PFSK-1 (cell line): Measurements from ENCODE around the gene VARS2.

Experiments
- POLR2AphosphoS5 ChIP-seq: IDR thresholded peaks from 2 replicates; pipeline ENCODE4 v1.6.1; 2012; ENCODE audit warnings: low read depth, mild to moderate bottlenecking, control low read depth, low read length, moderate library complexity
- SIN3A ChIP-seq: IDR thresholded peaks from 2 replicates; pipeline ENCODE4 v1.6.1; 2012; ENCODE audit warnings: mild to moderate bottlenecking, low read length, moderate library complexity, borderline replicate concordance; ENCODE audit not compliant: insufficient read depth
- TF ChIP-seq, protein P1 (sequence below), 2 experiments: IDR thresholded peaks; 2 replicates each; pipeline versions ENCODE4 v1.6.1 to v1.8.0; 2011 to 2012; ENCODE audit warnings: low read depth in 2 of 2, low read length in 2 of 2, control low read depth in 1 of 2, inconsistent platforms in 1 of 2, mild to moderate bottlenecking in 1 of 2, moderate library complexity in 1 of 2; ENCODE audit not compliant: insufficient read depth in 1 of 2

DNA sequence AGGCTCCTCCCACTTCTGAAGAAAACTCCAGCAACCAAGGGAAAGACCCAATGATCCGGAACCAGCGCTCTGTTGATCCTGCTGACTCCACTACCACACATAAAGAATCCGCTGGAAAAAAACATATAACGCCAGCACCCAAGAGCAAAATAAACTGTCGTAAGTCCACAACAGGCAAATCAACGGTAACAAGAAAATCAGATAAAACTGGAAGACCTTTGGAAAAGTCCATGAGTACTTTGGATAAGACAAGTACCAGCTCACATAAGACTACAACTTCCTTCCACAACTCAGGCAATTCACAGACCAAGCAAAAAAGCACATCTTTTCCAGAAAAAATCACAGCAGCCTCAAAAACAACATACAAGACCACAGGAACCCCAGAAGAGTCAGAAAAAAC is 34.8 kb downstream of the VARS2 start:
- TF ChIP-seq SIN3A, result no peak
- TF ChIP-seq POLR2AphosphoS5, result no peak
- TF ChIP-seq, protein P1, sequence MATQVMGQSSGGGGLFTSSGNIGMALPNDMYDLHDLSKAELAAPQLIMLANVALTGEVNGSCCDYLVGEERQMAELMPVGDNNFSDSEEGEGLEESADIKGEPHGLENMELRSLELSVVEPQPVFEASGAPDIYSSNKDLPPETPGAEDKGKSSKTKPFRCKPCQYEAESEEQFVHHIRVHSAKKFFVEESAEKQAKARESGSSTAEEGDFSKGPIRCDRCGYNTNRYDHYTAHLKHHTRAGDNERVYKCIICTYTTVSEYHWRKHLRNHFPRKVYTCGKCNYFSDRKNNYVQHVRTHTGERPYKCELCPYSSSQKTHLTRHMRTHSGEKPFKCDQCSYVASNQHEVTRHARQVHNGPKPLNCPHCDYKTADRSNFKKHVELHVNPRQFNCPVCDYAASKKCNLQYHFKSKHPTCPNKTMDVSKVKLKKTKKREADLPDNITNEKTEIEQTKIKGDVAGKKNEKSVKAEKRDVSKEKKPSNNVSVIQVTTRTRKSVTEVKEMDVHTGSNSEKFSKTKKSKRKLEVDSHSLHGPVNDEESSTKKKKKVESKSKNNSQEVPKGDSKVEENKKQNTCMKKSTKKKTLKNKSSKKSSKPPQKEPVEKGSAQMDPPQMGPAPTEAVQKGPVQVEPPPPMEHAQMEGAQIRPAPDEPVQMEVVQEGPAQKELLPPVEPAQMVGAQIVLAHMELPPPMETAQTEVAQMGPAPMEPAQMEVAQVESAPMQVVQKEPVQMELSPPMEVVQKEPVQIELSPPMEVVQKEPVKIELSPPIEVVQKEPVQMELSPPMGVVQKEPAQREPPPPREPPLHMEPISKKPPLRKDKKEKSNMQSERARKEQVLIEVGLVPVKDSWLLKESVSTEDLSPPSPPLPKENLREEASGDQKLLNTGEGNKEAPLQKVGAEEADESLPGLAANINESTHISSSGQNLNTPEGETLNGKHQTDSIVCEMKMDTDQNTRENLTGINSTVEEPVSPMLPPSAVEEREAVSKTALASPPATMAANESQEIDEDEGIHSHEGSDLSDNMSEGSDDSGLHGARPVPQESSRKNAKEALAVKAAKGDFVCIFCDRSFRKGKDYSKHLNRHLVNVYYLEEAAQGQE (IDR thresholded peaks at IDR 0.05; ENCODE audit: insufficient read depth in 1 of 2, low read depth in 2 of 2, low read length in 2 of 2), result no peak
